Lung (tissue), 12 donors: ENCODE results near the gene PPM1H. TPM values are rescaled to one million over a fixed set of nuclear protein-coding genes. Genes with fewer than 3 reads are reported as not detected.
"Not testable (repeated sequence)": the region's sequence is repeated elsewhere in the genome, so short reads cannot be mapped to it uniquely, and the experiment has no call there.

Experiments used
- ATAC-seq: fragments of 200-7000 bp; cut with Tn5 transposase; one replicate; pipeline ENCODE4 v1.9.1; 2020; ENCODE audit warnings: moderate number of reproducible peaks; ENCODE audit not compliant: insufficient read depth, low FRiP score
- DNase-seq, 3 donors: peaks; one replicate each; pipeline ENCODE4 v3.0.0-alpha.2; 2013 to 2017
- H3K27ac ChIP-seq, 2 donors: one replicate each; pipeline ENCODE4 v1.5.1; 2013; ENCODE audit warnings: mild to moderate bottlenecking in 2 of 2, moderate library complexity in 2 of 2, control low read depth in 1 of 2, inconsistent platforms in 1 of 2, low read depth in 1 of 2, low read length in 1 of 2
- H3K27me3 ChIP-seq, 3 donors: one replicate each; pipeline ENCODE4 v1.5.1; 2013; ENCODE audit warnings: low read length in 2 of 3; ENCODE audit not compliant: control insufficient read depth in 3 of 3, insufficient read depth in 3 of 3
- H3K36me3 ChIP-seq, 4 donors: one replicate each; pipeline ENCODE4 v1.5.1; 2013; ENCODE audit warnings: low read length in 4 of 4, mild to moderate bottlenecking in 1 of 4, moderate library complexity in 1 of 4; ENCODE audit not compliant: control insufficient read depth in 4 of 4, insufficient read depth in 4 of 4
- H3K4me1 ChIP-seq, 5 donors: one replicate each; pipeline ENCODE4 v1.5.1; 2013; ENCODE audit warnings: low read length in 5 of 5, mild to moderate bottlenecking in 2 of 5, moderate library complexity in 1 of 5; ENCODE audit not compliant: control insufficient read depth in 5 of 5, insufficient read depth in 5 of 5
- H3K4me3 ChIP-seq: one replicate; pipeline ENCODE4 v1.5.1; 2013; ENCODE audit warnings: mild to moderate bottlenecking, control low read depth, moderate library complexity
- H3K9ac ChIP-seq, 2 donors: one replicate each; pipeline ENCODE4 v1.5.1; 2013; ENCODE audit warnings: low read length in 2 of 2, control low read depth in 1 of 2; ENCODE audit not compliant: insufficient read depth in 1 of 2
- H3K9me3 ChIP-seq, 4 donors: one replicate each; pipeline ENCODE4 v1.5.1; 2013; ENCODE audit warnings: low read length in 3 of 4, mild to moderate bottlenecking in 1 of 4, moderate library complexity in 1 of 4; ENCODE audit not compliant: control insufficient read depth in 4 of 4, insufficient read depth in 3 of 4
- WGBS, 2 donors: extraction: QIAGEN DNeasy Blood & Tissue Kit; methylation state at CpG; one replicate each; pipeline ENCODE4 v1.1.7; 2013; 5-methylcytosine and 5-hydroxymethylcytosine counted together
- polyA plus RNA-seq, 2 donors: library from polyadenylated mRNA; stranded (reverse); fragments of 200-250 nt; gene quantifications; one replicate each; pipeline ENCODE4 v1.2.1, GENCODE V29; 2013
- total RNA-seq, 2 donors: library from RNA; depleted of rRNA in 1 of 2; stranded (reverse); fragments of >200 nt in 1 of 2; gene quantifications; one replicate each; pipeline ENCODE4 v1.2.1, GENCODE V29; 2014 to 2021
- TF ChIP-seq, protein P1 (sequence below): IDR thresholded peaks from 2 replicates; pipeline ENCODE4 v1.5.1; 2012; ENCODE audit warnings: mild to moderate bottlenecking; ENCODE audit errors: control extremely low read depth, extremely low read depth
- donor health status: control.
- donor health status: control.
- donor health status: Bipolar disorder and iron deficiency.
- donor health status: healthy.
- donor health status: DM: yes; HTN: yes; CAD: no.

The PPM1H gene
- total and polyA plus RNA-seq, 4 donors: 2.0 to 11.2 (median 5.7) TPM

DNA sequence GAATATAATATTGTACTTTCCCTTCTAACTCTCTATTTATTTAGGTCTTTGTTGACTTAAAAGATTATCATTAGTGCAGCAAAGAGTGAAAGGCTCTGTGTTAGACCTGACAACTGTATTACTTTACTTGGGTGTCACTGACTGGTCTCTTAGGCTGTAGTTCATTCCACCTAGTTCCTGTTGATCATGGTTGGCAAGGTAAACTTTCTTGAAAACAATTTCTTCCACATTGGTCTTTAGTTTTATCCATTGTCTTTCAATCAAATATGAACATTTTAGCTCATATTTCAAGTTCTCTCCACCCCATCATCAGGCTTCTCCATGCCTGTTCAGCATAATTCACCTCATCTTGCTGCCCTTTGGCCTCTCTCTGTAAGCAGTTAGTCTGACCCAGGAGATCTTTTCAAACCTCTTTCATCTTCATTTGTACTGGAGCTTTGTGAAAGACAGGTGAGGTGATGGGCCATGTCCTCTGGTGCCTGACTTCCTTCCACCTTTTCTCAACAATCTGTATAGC, 32.1 kb upstream of the PPM1H start:
- Histone ChIP-seq H3K27me3 (no peaks in the 10 kb centered on the region), H3K36me3 (no peaks in the 10 kb centered on the region), H3K27ac (no peak overlapping the region), H3K4me1 (no peaks in the 10 kb centered on the region), H3K9me3 (no peaks in the 10 kb centered on the region), H3K9ac (no peak overlapping the region), H3K4me3 (no peak overlapping the region)
- TF ChIP-seq, protein P1, sequence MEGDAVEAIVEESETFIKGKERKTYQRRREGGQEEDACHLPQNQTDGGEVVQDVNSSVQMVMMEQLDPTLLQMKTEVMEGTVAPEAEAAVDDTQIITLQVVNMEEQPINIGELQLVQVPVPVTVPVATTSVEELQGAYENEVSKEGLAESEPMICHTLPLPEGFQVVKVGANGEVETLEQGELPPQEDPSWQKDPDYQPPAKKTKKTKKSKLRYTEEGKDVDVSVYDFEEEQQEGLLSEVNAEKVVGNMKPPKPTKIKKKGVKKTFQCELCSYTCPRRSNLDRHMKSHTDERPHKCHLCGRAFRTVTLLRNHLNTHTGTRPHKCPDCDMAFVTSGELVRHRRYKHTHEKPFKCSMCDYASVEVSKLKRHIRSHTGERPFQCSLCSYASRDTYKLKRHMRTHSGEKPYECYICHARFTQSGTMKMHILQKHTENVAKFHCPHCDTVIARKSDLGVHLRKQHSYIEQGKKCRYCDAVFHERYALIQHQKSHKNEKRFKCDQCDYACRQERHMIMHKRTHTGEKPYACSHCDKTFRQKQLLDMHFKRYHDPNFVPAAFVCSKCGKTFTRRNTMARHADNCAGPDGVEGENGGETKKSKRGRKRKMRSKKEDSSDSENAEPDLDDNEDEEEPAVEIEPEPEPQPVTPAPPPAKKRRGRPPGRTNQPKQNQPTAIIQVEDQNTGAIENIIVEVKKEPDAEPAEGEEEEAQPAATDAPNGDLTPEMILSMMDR: no peak
- ATAC-seq (no peak), DNase-seq (no peak)

DNA sequence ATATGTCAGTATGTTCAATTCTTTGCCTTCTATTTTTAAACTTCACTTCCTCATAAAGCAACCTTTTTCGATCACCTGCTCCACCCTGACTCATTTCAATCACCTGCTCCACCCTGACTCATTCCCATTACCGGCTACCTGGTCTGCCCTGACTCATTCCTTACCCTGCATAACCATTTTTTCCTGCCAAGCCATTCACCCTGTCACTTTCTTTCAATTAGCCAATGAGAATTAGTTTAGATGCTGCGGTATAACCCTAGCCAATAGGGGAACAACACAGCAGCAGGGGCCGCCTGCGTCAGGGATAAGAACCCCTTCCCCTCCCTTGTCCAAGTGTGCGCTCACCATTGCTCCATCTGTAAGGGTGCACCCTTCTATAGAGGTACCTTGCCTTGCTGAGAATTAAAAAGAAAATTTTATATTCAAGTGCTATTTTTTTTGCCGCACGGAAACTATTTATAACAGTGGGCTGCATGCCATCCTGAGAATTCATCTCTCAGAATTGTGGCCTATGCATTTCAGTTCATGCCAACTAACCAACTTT, 31.6 kb upstream of the PPM1H start:
- H3K4me3 ChIP-seq, H3K4me1 ChIP-seq, DNase-seq, H3K9me3 ChIP-seq, H3K9ac ChIP-seq, ATAC-seq, H3K27ac ChIP-seq, H3K36me3 ChIP-seq, H3K27me3 ChIP-seq: not testable (repeated sequence)
- 91 to 97% methylated on average over 8 of the region's 8 CpGs for WGBS, 2 donors

DNA sequence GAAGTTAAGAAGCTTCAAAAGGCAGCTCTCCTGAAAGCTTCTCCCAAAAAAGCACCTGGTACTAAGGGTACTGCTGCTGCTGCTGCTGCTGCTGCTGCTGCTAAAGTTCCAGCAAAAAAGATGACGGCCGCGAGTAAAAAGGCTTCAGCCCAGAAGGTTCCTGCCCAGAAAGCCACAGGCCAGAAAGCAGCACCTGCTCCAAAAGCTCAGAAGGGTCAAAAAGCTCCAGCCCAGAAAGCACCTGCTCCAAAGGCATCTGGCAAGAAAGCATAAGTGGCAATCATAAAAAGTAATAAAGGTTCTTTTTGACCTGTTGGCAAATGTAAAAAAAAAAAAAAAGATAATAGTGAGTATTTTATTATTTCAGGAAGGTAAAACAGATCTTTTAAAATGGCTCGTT, 30.8 kb upstream of the PPM1H start:
- not testable (repeated sequence) for ATAC-seq, H3K9me3 ChIP-seq, H3K27me3 ChIP-seq, DNase-seq, H3K36me3 ChIP-seq, H3K9ac ChIP-seq, H3K4me3 ChIP-seq, H3K27ac ChIP-seq, H3K4me1 ChIP-seq
- 88 to 91% methylated on average over 4 of the region's 4 CpGs for WGBS, 2 donors

DNA sequence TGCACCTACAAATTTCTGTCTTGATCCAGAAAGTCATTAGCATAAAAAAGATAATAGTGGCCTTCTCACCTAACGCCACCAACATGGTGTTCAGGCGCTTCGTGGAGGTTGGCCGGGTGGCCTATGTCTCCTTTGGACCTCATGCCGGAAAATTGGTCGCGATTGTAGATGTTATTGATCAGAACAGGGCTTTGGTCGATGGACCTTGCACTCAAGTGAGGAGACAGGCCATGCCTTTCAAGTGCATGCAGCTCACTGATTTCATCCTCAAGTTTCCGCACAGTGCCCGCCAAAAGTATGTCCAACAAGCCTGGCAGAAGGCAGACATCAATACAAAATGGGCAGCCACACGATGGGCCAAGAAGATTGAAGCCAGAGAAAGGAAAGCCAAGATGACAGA, 30.3 kb upstream of the PPM1H start:
- not testable (repeated sequence) for H3K27ac ChIP-seq, H3K4me1 ChIP-seq, H3K4me3 ChIP-seq, ATAC-seq, H3K36me3 ChIP-seq, H3K27me3 ChIP-seq, H3K9me3 ChIP-seq, H3K9ac ChIP-seq, DNase-seq
- 93 to 95% methylated on average over 11 of the region's 11 CpGs for WGBS, 2 donors

DNA sequence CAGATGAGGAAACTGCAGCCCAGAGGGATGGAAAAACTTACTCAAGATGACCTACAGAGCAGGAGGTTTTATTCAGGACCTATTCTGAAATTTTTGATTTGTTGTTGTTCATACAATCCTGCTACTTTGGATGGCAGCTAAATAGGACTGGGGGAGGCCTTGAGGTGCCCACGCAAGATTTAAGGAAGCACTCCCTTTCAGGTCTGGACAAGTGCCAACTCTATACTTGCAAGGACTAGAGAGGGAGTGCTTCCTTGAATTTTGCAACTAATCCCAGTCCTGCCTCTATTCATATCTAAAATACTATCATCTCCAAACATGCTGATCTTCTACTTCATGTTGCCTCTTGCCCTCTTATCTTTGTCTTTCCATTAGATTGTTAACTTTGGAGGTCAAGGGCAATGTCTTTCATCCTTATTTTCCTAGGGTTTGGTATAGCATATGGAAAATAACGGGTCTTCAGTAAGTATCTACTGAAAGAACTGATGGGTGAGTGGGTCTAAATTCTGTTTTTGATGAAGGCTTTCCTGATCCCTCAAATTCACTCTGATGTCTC, 28.6 kb upstream of the PPM1H start:
- no peaks in the 10 kb centered on the region for H3K4me1 ChIP-seq
- ATAC-seq (no peak), DNase-seq (no peak)
- no peaks in the 10 kb centered on the region for H3K27me3 ChIP-seq
- WGBS, 2 donors: 58 to 73% methylated on average over 2 of the region's 2 CpGs
- H3K9me3 ChIP-seq: no peaks in the 10 kb centered on the region
- H3K4me3 ChIP-seq: no peak overlapping the region
- H3K27ac ChIP-seq: no peak overlapping the region
- H3K36me3 ChIP-seq: no peaks in the 10 kb centered on the region
- TF ChIP-seq, protein P1: no peak
- no peak overlapping the region for H3K9ac ChIP-seq
